HG02970 (cell line): Measurements from ENCODE around the gene SEPTIN7.

ENCODE experiments used
- ATAC-seq: cut with Tn5 transposase; IDR thresholded peaks from one replicate; pipeline ENCODE4 v1.9.1; 2021; ENCODE audit warnings: mild to moderate bottlenecking, moderate library complexity, moderate number of reproducible peaks; ENCODE audit not compliant: unreplicated experiment, low FRiP score

SEPTIN7 gene

DNA sequence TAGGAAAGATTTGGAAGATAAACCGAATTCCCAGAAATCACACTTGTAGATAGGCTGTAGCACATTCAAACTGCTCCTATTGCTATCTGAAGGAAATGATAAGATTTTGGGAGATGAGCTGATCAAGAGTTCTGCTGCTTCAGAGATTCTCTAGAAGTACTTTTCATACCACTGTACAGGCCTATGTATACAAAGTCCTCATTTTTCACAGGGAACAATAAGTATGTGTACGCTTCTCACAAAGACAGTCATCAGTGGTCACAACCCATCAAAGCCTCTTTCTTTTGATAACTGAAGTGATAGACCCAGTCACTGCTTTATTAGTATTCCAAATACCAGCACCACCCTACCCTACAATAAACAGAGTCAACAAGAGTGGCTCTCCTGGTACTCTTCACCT lies 15.6 kb upstream of the SEPTIN7 start:
- ATAC-seq = no peak

DNA sequence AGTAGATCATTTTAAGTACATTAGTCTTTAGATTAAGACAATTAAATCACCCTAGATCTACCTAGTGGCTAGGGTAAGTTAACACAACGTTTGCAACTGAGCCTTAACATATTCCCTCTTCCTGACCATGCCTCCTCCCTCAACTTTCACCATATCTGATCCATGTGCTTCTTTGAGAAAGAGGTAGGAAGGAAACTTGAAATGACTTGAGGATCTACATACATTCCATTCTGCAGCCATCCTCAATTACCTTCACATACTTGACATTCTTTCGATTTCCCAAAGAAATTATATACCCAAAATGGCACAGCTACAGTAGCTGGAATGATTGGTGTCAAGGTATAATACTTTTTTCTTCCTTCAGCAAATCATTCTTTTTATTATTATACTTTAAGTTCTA lies 12.9 kb upstream of the SEPTIN7 start:
- ATAC-seq = no peak

DNA sequence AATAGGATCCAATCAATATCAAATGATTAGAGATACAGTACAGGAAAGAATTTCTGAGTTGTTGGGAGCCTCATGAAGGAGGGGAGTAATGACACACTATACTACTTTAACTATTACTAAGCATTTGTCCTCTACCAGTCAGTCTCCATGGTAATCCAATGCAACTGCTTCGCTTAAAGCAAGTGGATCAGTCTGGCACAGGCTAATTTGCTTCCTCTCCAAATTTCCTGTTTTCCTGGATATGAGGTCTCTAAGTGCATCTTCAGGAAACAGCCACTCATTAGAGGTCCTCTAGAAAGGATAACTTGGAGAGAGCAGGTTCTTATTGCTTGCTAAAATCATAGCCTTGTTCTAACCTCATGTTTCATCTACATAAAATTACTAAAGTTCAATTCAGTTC lies 8.4 kb upstream of the SEPTIN7 start:
- no peak for ATAC-seq

DNA sequence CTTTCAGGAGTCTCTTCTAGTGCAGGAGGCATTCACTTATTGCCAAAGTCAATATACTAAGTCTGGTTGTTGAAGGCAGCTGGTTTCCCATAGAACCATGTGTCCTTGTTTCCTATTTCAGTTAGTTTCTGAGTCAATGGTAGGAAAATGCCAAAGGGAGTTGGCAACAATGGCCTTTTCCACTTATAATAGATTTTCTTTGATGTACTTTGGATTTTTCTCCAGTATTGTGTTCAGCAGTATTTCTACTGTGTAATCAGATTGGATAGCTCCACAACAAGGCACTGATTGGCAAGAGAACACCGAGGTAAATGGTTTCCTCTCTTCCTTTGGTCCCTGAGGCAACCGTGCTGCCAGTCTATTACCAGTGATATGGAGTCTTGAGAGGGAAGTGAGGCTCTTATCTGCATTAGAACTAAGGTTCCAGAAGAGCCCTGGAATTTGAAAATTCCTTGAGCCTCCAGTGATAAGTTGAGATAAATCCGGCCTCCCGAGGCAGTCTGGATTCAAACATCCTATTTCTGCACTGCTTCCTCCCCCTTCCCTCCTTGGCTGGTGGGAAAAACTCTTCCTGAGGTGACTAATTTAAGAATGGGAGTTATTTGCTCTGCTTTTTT lies 7.9 kb upstream of the SEPTIN7 start:
- no peak for ATAC-seq

DNA sequence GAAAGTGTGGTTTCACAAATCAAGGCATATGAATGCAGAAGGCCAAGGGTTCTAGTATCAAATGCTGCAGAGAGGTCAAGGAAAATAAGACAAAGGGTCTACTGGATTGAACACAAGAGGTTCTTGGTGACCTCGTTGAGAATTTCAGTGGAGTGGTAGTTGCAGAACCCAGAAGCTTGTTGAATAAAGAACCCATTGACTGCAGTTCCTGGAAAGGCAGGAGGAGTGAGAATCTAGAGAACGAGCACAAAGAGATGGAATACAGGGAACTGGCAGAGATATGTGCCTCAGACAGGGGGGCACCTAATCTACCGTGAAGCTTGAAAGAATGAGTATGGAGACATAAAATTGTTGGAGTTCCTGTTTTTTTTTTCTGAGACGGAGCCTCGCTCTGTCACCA lies 3.5 kb upstream of the SEPTIN7 start:
- no peak for ATAC-seq

DNA sequence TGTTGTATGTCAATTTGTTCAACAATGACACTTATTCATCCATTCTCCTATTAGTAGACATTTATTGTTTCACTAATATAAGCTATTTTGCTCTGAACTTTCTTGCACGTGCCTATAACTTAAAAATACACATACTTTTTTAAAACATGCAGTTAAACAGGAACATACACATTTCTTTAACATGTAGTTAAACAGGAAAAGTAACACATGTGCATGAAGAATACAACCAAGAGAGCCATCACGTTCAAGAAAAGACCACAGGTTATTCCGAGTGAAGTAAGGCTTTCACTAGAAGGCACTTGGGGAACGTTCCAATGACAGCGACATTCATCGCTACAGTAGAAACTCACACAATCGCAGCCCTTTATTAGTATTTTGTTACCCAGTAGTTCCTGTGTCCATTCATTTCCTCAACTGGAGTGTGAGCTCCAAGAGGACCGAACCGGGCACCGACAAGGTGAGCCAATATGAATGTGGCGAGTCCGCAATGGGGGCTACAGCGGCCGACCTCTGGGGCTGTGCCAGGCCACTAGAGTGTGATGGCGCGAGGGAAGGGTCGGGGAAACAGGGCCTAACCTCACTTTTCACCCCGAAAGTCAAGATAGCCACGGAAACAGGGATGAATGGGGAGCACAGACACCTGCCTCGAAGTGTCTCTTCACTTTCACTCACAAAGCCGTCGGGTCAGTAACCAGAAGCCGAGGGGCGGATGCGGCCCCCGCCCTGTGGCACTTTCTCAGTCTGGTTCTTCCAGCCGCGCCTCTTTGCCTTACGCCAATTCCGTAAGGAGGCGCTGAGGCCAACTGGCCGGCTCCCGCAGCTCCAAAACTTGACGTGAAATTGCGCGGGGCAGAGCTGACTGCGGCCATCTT lies 775 bp upstream of the SEPTIN7 start:
- peak; percentile 42 for ATAC-seq

DNA sequence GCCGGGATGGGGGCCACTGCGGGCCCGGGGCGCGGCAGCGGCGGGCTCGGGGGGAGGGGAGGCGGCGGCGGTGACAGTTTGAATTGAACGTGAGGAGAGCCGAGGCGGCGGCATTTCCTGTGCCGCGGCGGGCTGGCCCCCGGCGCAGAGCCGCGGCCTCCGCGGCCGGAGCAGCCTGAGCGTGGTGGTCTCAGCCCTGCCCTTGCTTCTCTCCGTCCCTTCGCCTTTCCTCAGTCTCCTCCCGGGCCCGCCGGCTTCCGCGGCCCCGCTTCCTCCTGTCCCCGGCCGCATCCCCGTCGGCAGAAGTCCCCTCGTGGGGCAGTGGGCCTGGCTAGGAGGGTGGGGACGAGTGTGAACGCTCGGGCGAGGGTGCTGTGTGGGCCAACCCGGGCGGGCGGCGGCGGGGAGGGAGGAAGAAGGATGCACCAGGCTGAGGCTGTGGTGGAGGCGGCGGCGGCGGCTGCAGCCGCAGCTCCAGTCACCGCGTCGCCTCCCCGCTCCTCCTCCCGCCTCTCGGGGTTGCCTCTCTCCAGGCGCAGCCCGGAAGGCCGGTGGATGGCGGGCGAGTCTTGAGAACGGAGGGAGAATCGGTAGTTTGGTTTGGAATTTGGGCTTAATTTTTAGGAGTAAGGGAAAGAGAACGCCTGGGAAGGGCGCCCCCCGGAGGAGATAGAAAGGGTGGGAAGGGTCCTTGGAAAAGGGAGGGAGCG lies 690 bp downstream of the SEPTIN7 start:
- peak; percentile 35 for ATAC-seq

DNA sequence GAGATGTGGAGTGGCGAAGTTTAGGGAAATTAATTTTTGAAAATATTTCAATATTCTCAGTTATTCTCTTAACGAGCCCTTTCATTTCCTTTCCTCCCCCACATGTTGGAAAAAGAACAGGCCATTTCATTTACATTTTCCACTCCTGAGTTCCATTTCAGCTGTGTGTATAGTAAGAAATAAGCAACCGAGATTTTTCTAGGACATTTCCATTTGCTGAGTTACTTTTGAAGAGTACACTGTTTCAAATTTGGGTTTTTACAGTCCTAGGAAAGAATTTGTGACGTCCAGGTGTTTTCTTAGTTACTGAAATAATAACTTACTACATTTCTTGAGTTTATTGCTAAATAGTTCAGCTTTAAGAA lies 1.2 kb downstream of the SEPTIN7 start:
- no peak for ATAC-seq

DNA sequence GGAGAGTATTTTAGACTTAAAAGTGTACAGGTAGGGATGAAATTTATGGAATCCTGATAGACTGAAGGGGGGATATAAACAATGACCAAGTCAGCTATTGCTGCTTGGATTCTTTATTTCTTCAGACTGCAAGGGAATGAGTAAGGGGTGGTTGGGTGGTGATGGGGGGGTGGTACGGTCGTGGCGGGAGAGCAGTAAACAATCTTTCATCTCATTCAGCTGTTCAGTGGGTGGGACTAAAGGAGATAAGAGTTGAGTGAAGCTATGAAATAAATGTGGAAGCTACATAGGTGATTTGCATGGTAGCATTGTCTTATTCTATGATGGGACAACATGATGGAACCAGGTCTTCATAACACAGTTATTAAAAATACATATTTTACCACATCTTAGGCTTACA lies 1.8 kb downstream of the SEPTIN7 start:
- ATAC-seq = no peak

DNA sequence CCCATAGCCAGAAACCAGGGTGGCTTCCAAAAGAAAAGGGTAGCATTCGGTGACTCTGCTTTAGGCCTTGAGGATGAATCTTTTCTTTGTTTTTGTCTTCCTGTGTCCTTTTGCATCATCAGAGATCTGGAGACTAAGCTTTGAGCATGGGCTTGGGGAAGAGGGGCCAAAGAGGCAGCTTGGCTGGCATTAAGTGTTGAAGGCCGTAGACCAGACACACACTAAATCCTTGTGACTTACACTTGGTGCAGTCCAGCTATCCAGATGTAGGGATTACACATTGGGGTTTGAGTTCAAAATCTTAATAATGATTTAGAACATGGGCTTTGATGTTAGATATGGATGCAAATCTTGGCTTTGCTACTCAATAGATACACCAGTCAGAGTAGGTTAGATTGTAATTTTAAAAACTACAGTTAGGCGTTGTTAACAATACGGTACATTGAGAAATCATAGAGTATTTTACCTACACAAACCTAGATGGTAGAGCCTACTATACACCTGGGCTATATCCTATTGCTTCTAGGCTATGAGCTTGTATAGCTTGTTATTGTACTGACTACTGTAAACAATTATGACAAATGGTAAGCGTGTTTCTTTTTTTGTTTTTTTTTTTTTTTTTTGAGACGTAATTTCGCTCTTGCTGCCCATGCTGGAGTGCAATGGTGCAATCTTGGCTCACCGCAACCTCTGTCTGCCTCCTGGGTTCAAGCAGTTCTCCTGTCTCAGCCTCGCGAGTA lies 3.5 kb downstream of the SEPTIN7 start:
- no peak for ATAC-seq

DNA sequence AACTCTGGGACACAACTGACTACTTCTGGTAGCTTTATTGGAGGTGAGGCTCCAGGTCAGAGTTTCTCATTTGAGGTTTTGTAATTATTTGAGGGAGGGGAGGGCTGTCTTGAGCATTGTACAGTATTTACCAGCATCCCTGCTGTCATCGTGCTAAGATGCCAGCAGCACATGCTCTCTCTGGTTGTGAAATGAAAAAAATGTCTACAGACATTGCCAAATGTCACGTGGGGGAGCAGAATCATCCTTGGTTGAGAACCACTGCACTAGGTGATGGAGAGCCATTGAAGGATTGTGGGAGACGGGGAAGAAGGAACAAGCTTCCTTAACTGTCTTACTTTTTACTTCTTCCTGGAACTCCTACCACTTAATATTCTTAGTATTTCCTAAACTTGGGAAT lies 5.0 kb downstream of the SEPTIN7 start:
- no peak for ATAC-seq

DNA sequence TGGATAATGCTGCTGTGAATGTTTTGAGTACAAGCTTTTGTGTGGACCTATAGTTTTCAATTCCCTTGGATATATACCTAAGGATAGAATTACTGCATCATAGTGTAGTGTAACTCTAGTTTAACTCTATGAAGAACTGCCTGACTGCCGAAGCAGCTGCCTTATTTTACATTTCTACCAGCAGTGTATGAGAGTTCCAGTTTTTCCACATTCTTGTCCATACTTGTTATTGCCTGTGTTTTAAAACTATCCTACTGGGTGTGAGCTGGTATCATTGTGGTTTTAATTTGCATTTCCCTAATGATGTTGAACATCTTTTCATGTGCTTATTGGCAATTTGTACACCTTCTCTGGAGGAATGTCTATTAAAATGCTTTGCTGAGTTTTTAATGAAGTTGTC lies 15.7 kb downstream of the SEPTIN7 start:
- no peak for ATAC-seq

DNA sequence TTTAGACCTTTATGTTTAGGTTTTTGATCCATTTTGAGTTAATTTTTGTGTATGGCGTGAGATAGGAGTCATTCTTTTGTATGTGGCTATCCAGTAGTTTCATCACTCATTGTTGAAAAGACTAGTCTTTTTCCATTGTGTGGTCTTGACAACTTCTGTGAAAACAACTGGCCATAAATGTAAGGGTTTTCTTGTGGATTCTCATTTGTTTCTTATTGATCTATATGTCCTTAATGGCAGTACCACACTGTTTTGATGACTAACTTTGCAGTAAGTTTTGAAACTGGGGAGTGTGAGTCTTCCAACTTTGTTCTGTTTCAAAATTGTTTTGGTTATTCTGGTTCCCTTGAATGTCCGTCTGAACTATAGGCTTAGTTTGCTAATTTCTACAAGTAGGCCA lies 16.3 kb downstream of the SEPTIN7 start:
- no peak for ATAC-seq

DNA sequence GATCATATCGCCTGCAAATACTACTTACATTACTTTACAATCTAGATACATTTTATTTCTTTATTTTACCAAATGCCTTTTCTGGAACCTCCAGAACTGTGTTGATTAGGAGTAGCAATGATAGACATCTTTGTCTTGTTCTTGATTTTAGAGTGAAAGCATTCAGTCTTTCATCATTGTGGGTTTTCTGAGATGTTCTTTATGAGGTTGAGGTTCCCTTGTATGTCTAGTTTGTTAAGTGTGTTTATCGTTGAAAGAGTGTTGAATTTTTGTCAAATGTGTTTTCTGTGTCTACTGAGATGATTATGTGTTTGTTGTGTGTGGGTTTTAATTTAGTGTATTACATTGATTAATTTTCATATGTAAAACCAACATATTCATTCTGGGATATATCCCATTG lies 17.1 kb downstream of the SEPTIN7 start:
- no peak for ATAC-seq

DNA sequence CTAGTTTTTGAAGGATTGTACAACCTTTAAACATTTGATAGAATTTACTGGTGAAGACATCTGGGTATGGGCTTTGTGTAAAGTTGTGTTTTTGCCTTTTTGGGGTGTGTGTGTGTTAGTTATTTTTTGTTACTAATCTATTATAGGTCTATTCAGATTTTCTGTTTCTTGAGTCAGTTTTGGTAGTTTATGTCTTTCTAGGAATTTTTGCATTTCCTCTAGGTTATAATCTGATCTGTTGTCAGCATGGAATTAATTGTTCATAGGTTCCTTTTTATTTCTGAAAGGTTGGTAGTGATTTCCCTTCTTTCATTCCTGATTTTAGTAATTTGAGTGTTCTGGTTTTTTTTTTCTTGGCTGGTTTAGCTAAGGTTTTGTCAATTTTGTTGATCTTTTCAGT lies 17.7 kb downstream of the SEPTIN7 start:
- no peak for ATAC-seq

DNA sequence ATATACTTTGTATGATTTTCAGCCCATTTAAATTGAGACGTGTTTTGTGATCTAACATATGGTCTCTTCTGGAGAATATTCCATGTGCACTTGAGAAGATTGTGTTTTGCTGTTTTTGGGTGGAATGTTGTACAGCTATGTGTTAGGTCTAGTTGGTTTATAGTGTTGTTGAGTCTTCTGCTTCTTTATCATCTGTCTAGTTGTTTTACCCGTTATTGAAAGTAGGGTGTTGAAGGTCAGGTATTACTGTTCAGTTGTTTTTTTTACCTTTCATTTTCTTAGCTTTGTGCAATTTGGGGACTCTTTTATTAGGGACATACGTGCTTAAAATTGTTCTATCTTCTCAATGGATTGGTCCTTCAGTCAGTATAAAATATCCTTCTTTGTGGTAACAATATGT lies 18.5 kb downstream of the SEPTIN7 start:
- no peak for ATAC-seq

DNA sequence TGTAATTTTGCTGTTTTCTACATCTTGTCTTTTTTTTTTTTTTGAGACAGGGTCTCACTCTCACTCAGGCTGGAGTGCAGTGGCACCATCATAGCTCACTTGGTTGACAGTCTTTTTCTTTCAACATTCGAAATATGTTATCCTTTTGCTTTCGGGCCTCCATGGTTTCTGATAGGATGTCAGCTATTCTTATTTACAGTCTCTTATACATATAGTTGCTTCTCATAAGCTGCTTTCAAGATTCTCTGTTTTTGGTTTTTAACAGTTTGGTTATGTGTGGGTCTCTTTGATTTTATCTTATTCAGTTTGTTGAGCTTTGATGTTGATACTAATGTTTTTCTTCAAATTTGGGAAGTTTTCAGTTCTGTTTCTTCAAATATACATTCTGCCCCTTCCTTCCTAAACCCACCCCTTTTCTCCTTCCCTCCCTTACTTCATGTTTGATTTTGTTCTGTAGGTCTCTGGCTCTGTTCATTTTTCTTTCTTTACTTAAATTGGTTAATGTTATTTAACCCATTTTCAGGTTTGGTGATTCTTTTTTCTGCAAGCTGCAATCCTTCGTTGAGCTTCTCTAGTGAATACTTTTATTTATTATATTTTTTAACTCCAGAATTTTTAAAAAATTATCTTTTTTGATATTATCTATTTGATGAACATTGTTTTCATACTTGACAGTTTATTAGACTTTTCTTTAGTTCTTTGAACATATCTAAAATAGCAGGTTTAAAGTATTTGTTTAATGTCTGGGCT lies 19.3 kb downstream of the SEPTIN7 start:
- no peak for ATAC-seq

DNA sequence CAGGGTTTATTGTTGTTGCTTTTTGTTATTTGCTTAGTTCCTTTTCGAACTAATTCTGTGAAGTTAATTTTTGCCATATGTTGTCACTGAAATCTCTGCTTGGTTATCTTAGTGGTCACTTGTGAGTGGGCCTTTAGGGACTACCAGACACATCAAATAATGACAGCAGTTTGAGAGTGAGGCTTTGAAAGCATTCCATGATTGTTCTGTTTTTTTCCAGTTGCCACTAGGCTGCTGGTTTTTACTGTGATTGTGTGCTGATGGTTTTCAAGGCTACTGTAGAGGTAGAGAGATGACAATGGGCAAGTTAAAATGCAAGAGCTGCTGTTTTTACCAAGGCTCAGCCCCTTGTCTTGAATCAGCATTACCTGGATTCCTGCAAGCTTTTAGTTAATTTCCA lies 20.0 kb downstream of the SEPTIN7 start:
- ATAC-seq = no peak

DNA sequence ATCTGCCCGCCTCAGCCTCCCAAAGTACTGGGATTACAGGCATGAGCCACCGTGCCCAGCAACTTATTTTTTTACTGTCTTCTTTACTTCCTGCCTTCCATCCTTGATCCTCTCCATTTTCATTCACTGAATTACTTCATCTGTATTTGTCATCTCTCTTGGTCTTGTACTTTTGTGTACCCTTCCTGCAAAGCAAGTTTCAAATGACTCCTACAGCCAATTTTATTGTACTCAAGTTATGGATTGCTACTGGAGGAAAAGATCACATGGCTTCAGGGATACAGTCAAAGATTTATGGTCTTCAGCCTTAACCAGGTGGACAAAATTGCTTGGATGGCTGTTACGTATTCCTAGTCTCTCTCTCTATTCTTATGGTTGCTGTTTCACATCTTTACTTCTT lies 22.6 kb downstream of the SEPTIN7 start:
- ATAC-seq = no peak

DNA sequence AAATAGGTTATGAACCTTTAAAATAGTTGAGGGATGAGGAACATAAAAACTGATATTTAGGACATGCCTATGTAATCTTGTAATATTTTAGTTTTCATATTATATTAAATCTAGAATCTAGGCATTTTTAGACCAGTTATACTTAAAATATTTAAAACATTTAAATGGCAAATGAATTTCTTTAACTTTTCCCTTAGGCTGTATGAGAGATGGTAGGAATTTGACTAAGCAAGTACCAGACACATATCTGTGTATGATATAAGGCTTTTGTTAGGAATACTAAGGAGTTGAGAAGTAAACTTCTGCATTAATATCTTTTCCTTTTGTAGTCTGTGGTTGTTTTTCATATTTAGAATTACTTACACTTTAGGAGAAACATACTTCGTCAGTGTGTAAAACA lies 25.1 kb downstream of the SEPTIN7 start:
- no peak for ATAC-seq
